Neuronal stem cell (in vitro differentiated cells): Measurements from ENCODE around the gene KCTD10.

Experiments
- DNase-seq: peaks from one replicate; pipeline ENCODE4 v3.0.0-alpha.2; 2013; ENCODE audit warnings: low spot score
- H2AFZ ChIP-seq: one replicate; pipeline ENCODE4 v1.6.1; 2013; ENCODE audit warnings: mild to moderate bottlenecking, low read length, inconsistent platforms
- H2AK5ac ChIP-seq: 2 replicates; pipeline ENCODE4 v1.6.1; 2013; ENCODE audit warnings: low read depth, mild to moderate bottlenecking, inconsistent platforms, low read length, moderate library complexity, mixed read lengths
- H2BK120ac ChIP-seq: 2 replicates; pipeline ENCODE4 v1.6.1; 2013; ENCODE audit warnings: low read depth, mild to moderate bottlenecking, inconsistent platforms, low read length, moderate library complexity, mixed read lengths
- H2BK12ac ChIP-seq: one replicate; pipeline ENCODE4 v1.6.1; 2013; ENCODE audit warnings: low read length, inconsistent platforms
- H2BK15ac ChIP-seq: 2 replicates; pipeline ENCODE4 v1.6.1; 2013; ENCODE audit warnings: mild to moderate bottlenecking, low read length, inconsistent platforms, mixed read lengths
- H2BK5ac ChIP-seq: one replicate; pipeline ENCODE4 v1.6.1; 2013; ENCODE audit warnings: inconsistent platforms, mild to moderate bottlenecking, low read length, moderate library complexity
- H3K14ac ChIP-seq: one replicate; pipeline ENCODE4 v1.6.1; 2013; ENCODE audit warnings: low read length, inconsistent platforms
- H3K18ac ChIP-seq: 2 replicates; pipeline ENCODE4 v1.6.1; 2013; ENCODE audit warnings: low read length, inconsistent platforms
- H3K23ac ChIP-seq: 2 replicates; pipeline ENCODE4 v1.6.1; 2013; ENCODE audit warnings: low read depth, mild to moderate bottlenecking, mixed read lengths, low read length, inconsistent platforms; ENCODE audit not compliant: poor library complexity
- H3K27ac ChIP-seq: replicated peaks from 3 replicates; pipeline ENCODE4 v1.5.1; 2013; ENCODE audit warnings: low read length, inconsistent platforms
- H3K27me3 ChIP-seq, 3 experiments: 2 replicates each; pipeline ENCODE4 v1.6.1; 2013; ENCODE audit warnings: low read length in 3 of 3, mild to moderate bottlenecking in 2 of 3, inconsistent platforms in 1 of 3, low read depth in 1 of 3, mixed read lengths in 1 of 3, moderate library complexity in 1 of 3; ENCODE audit not compliant: control insufficient read depth in 3 of 3, insufficient read depth in 3 of 3
- H3K36me3 ChIP-seq, 2 donors: replicated peaks in 1 of 2; 2 replicates each; pipeline ENCODE4 v1.6.1; 2013; ENCODE audit warnings: low read length in 2 of 2; ENCODE audit not compliant: control insufficient read depth in 2 of 2, insufficient read depth in 2 of 2
- H3K4ac ChIP-seq: 2 replicates; pipeline ENCODE4 v1.6.1; 2013; ENCODE audit warnings: inconsistent platforms, mild to moderate bottlenecking, low read length, moderate library complexity
- H3K4me1 ChIP-seq, 2 donors: 1 replicate in 1 of 2; 2 replicates in 1 of 2; pipeline ENCODE4 v1.6.1; 2013; ENCODE audit warnings: low read length in 2 of 2, low read depth in 1 of 2; ENCODE audit not compliant: control insufficient read depth in 2 of 2, insufficient read depth in 1 of 2
- H3K4me2 ChIP-seq: one replicate; pipeline ENCODE4 v1.6.1; 2013; ENCODE audit warnings: mild to moderate bottlenecking, low read length, inconsistent platforms; ENCODE audit not compliant: insufficient read depth, poor library complexity, severe bottlenecking
- H3K4me3 ChIP-seq, 2 donors: 2 replicates each; pipeline ENCODE4 v1.5.1; 2013; ENCODE audit warnings: low read length in 2 of 2, mild to moderate bottlenecking in 2 of 2, inconsistent platforms in 1 of 2, moderate library complexity in 1 of 2
- H3K79me1 ChIP-seq: one replicate; pipeline ENCODE4 v1.6.1; 2013; ENCODE audit warnings: low read depth, mild to moderate bottlenecking, inconsistent platforms, low read length, moderate library complexity
- H3K9ac ChIP-seq: one replicate; pipeline ENCODE4 v1.6.1; 2013; ENCODE audit warnings: mild to moderate bottlenecking, low read depth, low read length, inconsistent platforms; ENCODE audit not compliant: poor library complexity
- H3K9me3 ChIP-seq, 2 donors: replicated peaks in 1 of 2; 2 replicates each; pipeline versions ENCODE3 to v1.6.1; 2013; ENCODE audit warnings: low read length in 2 of 2, mild to moderate bottlenecking in 2 of 2, inconsistent platforms in 1 of 2, low read depth in 1 of 2, mixed read lengths in 1 of 2, moderate library complexity in 1 of 2; ENCODE audit not compliant: control insufficient read depth in 2 of 2, insufficient read depth in 1 of 2
- H4K8ac ChIP-seq: one replicate; pipeline ENCODE4 v1.6.1; 2013; ENCODE audit warnings: low read depth, mild to moderate bottlenecking, inconsistent platforms, low read length, moderate library complexity
- H4K91ac ChIP-seq: one replicate; pipeline ENCODE4 v1.6.1; 2013; ENCODE audit warnings: low read length, low read depth, mild to moderate bottlenecking, inconsistent platforms; ENCODE audit not compliant: poor library complexity
- WGBS, 2 donors: extraction: QIAGEN DNeasy Blood & Tissue Kit; methylation state at CpG; one replicate each; pipeline ENCODE4 v1.1.7; 2013; ENCODE audit warnings: missing lambda C conversion rate in 2 of 2, mixed read lengths in 1 of 2; ENCODE audit not compliant: insufficient read length in 2 of 2, insufficient replicate concordance in 1 of 2; ENCODE audit errors: extremely low coverage in 2 of 2; 5-methylcytosine and 5-hydroxymethylcytosine counted together

Gene KCTD10

DNA sequence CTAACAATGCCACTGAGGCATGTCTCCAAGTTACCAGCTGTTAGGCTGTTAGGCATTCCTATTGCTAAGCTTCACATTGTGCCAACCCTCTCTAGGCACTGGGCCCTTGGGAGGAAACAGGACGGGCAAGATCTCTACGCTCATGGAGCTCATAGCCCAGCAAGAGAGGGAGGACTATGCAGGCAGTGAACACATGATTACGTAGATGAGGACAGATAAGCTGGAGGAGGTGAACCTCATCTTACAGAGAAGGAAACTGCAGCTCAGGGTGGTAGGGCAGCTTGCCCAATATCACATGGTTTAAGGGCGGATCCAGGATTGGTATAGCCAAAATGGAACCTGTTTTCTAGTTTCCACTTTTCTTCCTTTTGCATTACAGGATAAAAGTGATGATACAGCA is 8.1 kb upstream of the KCTD10 start:
- Histone ChIP-seq H3K4me3 (no peak overlapping the region), H2BK120ac (no peak overlapping the region), H3K79me1 (no peaks in the 10 kb centered on the region), H3K14ac (no peak overlapping the region), H3K36me3 (peaks cover 38 to 76% of the 10 kb centered on the region in 2 donors), H4K91ac (no peak overlapping the region), H2AFZ (no peak overlapping the region), H2BK15ac (no peak overlapping the region), H2BK5ac (no peak overlapping the region), H4K8ac (no peak overlapping the region), H3K4me2 (no peak overlapping the region), H3K23ac (no peak overlapping the region), H3K9me3 (no peaks in the 10 kb centered on the region), H3K4ac (no peak overlapping the region), H3K9ac (no peak overlapping the region), H3K4me1 (no peaks in the 10 kb centered on the region), H2AK5ac (no peak overlapping the region), H3K27me3 (no peaks in the 10 kb centered on the region), H3K27ac (no peak overlapping the region), H2BK12ac (no peak overlapping the region), H3K18ac (no peak overlapping the region)
- no peak for DNase-seq
- no CpG with 5 or more reads among the region's 4 CpGs for WGBS, 2 donors

DNA sequence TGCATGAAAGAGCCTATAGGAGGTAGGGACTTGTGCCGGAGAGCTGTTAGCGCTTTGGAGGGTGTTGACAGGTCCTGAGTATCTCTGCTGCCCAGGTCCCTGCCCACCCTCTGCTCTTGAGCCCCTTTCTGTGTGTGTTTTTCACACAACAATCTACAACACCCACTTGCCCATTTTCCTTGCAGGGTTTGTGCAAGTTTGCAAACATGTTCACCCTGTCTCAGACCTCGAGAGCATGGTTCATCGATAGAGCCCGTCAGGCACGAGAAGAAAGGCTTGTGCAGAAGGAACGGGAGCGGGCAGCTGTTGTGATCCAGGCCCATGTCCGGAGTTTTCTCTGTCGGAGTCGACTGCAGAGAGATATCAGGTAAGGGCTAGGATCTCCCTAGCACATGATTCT is 6.2 kb upstream of the KCTD10 start:
- no peak overlapping the region for H2BK120ac ChIP-seq
- DNase-seq: no peak
- no peak overlapping the region for H3K4me3 ChIP-seq
- no peak overlapping the region for H4K8ac ChIP-seq
- H3K27me3 ChIP-seq: no peaks in the 10 kb centered on the region
- H2BK12ac ChIP-seq: no peak overlapping the region
- no peak overlapping the region for H3K4ac ChIP-seq
- no peak overlapping the region for H3K23ac ChIP-seq
- no peak overlapping the region for H3K9ac ChIP-seq
- H3K79me1 ChIP-seq: no peaks in the 10 kb centered on the region
- no peak overlapping the region for H3K14ac ChIP-seq
- no peak overlapping the region for H3K18ac ChIP-seq
- peaks cover 29 to 59% of the 10 kb centered on the region in 2 donors for H3K36me3 ChIP-seq
- H2AK5ac ChIP-seq: no peak overlapping the region
- WGBS, 2 donors: no CpG with 5 or more reads among the region's 11 CpGs
- no peaks in the 10 kb centered on the region for H3K4me1 ChIP-seq
- H4K91ac ChIP-seq: no peak overlapping the region
- H3K9me3 ChIP-seq: no peaks in the 10 kb centered on the region
- H2BK5ac ChIP-seq: no peak overlapping the region
- no peak overlapping the region for H3K27ac ChIP-seq
- H2BK15ac ChIP-seq: no peak overlapping the region
- H2AFZ ChIP-seq: no peak overlapping the region
- no peak overlapping the region for H3K4me2 ChIP-seq

DNA sequence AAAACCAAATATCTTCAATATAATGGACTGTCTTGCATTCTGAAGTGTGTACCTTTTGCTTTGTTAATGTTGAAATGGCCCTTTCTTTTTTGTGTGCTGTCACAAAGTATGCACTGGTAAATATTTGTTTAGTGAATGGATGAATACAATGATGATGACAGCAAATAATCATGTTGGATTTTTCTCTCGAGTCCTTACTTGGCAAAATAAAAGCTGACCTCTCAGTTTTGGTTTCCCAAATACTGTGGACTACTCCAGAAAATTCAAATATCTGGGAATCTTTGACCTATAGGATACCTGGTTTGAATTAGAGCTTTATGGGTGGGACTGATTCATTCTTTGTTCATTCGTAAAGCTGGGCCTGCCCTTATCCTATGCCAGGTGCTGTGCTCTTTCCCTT is 5.8 kb upstream of the KCTD10 start:
- H3K4me2 ChIP-seq: no peak overlapping the region
- H4K91ac ChIP-seq: no peak overlapping the region
- H2AK5ac ChIP-seq: no peak overlapping the region
- no peak overlapping the region for H2BK5ac ChIP-seq
- no peak overlapping the region for H2BK12ac ChIP-seq
- H2AFZ ChIP-seq: no peak overlapping the region
- no peak overlapping the region for H3K14ac ChIP-seq
- H3K36me3 ChIP-seq: peaks cover 25 to 55% of the 10 kb centered on the region in 2 donors
- H4K8ac ChIP-seq: no peak overlapping the region
- no peak overlapping the region for H2BK15ac ChIP-seq
- H3K27me3 ChIP-seq: no peaks in the 10 kb centered on the region
- no peak overlapping the region for H3K27ac ChIP-seq
- no peaks in the 10 kb centered on the region for H3K4me1 ChIP-seq
- H3K9me3 ChIP-seq: no peaks in the 10 kb centered on the region
- no peak overlapping the region for H3K18ac ChIP-seq
- no peak overlapping the region for H2BK120ac ChIP-seq
- no peak overlapping the region for H3K4ac ChIP-seq
- no peaks in the 10 kb centered on the region for H3K79me1 ChIP-seq
- WGBS, 2 donors: no CpG with 5 or more reads among the region's 2 CpGs
- H3K9ac ChIP-seq: no peak overlapping the region
- no peak for DNase-seq
- no peak overlapping the region for H3K4me3 ChIP-seq
- no peak overlapping the region for H3K23ac ChIP-seq

DNA sequence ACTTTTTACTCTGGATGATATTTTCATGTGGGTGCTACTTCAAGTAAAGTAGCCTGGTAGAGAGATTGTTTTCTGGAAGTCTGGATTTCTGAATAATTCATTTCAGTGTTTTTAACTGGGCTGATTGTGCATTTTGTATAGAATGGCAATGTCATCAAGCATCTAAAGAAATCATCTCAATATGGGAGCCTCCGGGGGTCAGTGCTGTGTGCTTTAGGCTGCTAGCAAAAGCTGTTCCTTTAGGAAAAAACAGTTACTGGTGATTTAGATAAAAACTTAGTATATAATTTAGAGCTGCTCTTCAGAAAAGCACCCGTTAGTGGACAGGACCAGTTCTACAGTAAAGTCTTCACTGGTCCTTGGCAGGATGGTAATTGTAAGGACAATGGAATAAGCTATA is 5.4 kb upstream of the KCTD10 start:
- no peak overlapping the region for H3K4ac ChIP-seq
- no peak overlapping the region for H4K8ac ChIP-seq
- H3K4me3 ChIP-seq: no peak overlapping the region
- no peak overlapping the region for H3K9ac ChIP-seq
- H3K9me3 ChIP-seq: no peaks in the 10 kb centered on the region
- H2BK5ac ChIP-seq: no peak overlapping the region
- no peak overlapping the region for H3K4me2 ChIP-seq
- H3K14ac ChIP-seq: no peak overlapping the region
- no peak for DNase-seq
- H3K23ac ChIP-seq: no peak overlapping the region
- no peak overlapping the region for H3K18ac ChIP-seq
- H2BK12ac ChIP-seq: no peak overlapping the region
- H3K4me1 ChIP-seq: no peaks in the 10 kb centered on the region
- H3K36me3 ChIP-seq: peaks cover 21 to 50% of the 10 kb centered on the region in 2 donors
- no peaks in the 10 kb centered on the region for H3K79me1 ChIP-seq
- H3K27me3 ChIP-seq: no peaks in the 10 kb centered on the region
- H2AFZ ChIP-seq: no peak overlapping the region
- no peak overlapping the region for H2AK5ac ChIP-seq
- WGBS, 2 donors: no CpG with 5 or more reads among the region's 2 CpGs
- no peak overlapping the region for H4K91ac ChIP-seq
- no peak overlapping the region for H2BK15ac ChIP-seq
- H2BK120ac ChIP-seq: no peak overlapping the region
- no peak overlapping the region for H3K27ac ChIP-seq
